Activated CD8-positive, alpha-beta memory T cell treated with anti-CD3 and anti-CD28 coated beads, Interleukin-2, amount 50 U/mL, for 24 hours (primary cell): ENCODE data around the gene TRIM14.
A peak's percentile ranks its signal among the peaks of the same experiment; 100 is the strongest.
"Not testable (repeated sequence)": the region's sequence is repeated elsewhere in the genome, so short reads cannot be mapped to it uniquely, and the experiment has no call there.

Source experiments
- DNase-seq: peaks from one replicate; pipeline ENCODE4 v3.0.0-alpha.2; 2020; ENCODE audit errors: extremely low read depth

The TRIM14 gene

GRCh38 chr9:98049288-98050072 lies 69.5 kb downstream of the TRIM14 start:
- DNase-seq, result no peak

- no peak for DNase-seq
Measured at GRCh38 chr9:98047002-98047401, 72.0 kb downstream of the TRIM14 start.

- DNase-seq, result no peak
Measured at GRCh38 chr9:98046180-98046543, 72.9 kb downstream of the TRIM14 start.

GRCh38 chr9:98045234-98046179 lies 73.5 kb downstream of the TRIM14 start:
- peak; percentile 2 for DNase-seq

- DNase-seq, result no peak
Measured at GRCh38 chr9:98043915-98044314, 75.1 kb downstream of the TRIM14 start.

GRCh38 chr9:98040212-98040611 lies 78.8 kb downstream of the TRIM14 start:
- no peak for DNase-seq

- DNase-seq, result no peak
Measured at GRCh38 chr9:98039607-98040017, 79.4 kb downstream of the TRIM14 start.

- DNase-seq, result no peak
Measured at GRCh38 chr9:98038958-98039357, 80.1 kb downstream of the TRIM14 start.

GRCh38 chr9:98037357-98037756 lies 81.7 kb downstream of the TRIM14 start:
- DNase-seq, result no peak

- peak; percentile 78 for DNase-seq
Measured at GRCh38 chr9:98034593-98035546, 84.2 kb downstream of the TRIM14 start.

- no peak for DNase-seq
Measured at GRCh38 chr9:98031935-98032334, 87.1 kb downstream of the TRIM14 start.

- no peak for DNase-seq
Measured at GRCh38 chr9:98031169-98031568, 87.9 kb downstream of the TRIM14 start.

GRCh38 chr9:98024702-98025101 lies 94.3 kb downstream of the TRIM14 start:
- no peak for DNase-seq

GRCh38 chr9:98022447-98022846 lies 96.6 kb downstream of the TRIM14 start:
- no peak for DNase-seq

- DNase-seq, result no peak
Measured at GRCh38 chr9:98021306-98022040, 97.5 kb downstream of the TRIM14 start.

GRCh38 chr9:98020476-98021145 lies 98.4 kb downstream of the TRIM14 start:
- no peak for DNase-seq

- not testable (repeated sequence) for DNase-seq
Measured at GRCh38 chr9:98019869-98020268, 99.2 kb downstream of the TRIM14 start.
